GM12874 (cell line): ENCODE results near the gene GDF2.

Experiments used
- TF ChIP-seq, protein P1 (sequence below): IDR thresholded peaks from 2 replicates; pipeline ENCODE4 v1.5.1; 2011; ENCODE audit warnings: low read depth, mild to moderate bottlenecking, control low read depth, low read length, moderate library complexity; ENCODE audit not compliant: insufficient read depth

The GDF2 gene

GRCh38 chr10:47362199-47362598 lies 39.9 kb downstream of the GDF2 start:
- TF ChIP-seq, protein P1, sequence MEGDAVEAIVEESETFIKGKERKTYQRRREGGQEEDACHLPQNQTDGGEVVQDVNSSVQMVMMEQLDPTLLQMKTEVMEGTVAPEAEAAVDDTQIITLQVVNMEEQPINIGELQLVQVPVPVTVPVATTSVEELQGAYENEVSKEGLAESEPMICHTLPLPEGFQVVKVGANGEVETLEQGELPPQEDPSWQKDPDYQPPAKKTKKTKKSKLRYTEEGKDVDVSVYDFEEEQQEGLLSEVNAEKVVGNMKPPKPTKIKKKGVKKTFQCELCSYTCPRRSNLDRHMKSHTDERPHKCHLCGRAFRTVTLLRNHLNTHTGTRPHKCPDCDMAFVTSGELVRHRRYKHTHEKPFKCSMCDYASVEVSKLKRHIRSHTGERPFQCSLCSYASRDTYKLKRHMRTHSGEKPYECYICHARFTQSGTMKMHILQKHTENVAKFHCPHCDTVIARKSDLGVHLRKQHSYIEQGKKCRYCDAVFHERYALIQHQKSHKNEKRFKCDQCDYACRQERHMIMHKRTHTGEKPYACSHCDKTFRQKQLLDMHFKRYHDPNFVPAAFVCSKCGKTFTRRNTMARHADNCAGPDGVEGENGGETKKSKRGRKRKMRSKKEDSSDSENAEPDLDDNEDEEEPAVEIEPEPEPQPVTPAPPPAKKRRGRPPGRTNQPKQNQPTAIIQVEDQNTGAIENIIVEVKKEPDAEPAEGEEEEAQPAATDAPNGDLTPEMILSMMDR, result no peak

DNA sequence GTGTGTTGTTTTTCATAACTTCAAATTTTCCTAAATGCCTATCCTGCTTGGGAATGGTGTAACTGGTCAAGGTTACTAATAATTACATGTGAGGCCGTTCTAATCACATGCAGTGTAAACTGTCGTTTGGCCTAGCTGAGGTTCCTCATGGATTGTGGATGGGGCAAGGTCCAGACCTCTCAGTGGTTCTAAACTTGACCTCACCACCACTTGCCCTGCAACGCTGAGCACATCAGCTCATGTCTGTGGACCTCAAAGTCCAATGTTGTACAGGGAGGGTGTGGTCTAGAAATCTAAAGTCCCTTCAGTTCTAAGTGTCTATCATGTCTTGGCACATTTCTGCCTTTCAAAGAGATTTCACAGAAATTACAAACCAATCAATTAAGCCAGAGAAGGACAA lies 41.5 kb downstream of the GDF2 start:
- TF ChIP-seq, protein P1, result no peak

DNA sequence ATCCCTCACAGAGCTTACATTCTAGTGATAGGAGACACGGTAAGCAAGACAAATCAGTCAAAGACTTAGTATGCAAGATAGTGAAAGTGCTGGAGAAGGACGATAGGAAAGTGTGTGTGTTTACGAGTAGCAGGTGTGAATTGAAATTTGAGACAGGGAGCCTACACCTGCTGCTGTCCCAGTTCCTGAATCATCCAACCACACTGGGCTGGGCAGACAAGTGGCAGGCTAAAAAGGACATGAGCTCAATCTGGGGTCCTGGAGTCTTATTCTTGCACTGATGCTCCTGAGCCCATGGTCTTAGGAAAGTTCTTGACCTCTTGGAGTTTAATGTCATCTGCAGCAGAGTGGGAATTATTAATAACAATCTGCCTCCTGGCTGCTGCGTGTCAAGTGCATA lies 42.1 kb downstream of the GDF2 start:
- TF ChIP-seq, protein P1, result no peak

DNA sequence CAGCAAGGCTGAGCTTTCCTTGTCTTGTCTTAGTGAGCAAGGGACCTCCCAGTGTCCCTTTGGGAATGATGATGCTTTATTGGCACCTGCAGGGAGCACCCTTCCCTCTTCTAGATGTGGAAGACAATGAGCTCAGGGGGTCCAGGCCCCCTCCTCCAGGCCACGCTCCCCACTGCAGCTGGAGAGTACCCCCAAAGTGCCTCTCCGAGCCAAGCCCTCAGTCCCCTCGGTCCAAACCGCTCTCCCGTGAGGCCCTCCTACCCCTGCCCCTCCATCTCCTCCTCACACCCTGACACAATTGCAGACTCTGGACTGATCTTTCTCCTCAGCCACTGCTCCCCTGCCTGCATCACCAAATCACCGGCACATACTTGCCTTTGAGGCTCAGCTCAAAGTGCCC lies 42.7 kb downstream of the GDF2 start:
- TF ChIP-seq, protein P1, result no peak

- TF ChIP-seq, protein P1, result no peak
Measured at GRCh38 chr10:47365431-47366180, 43.4 kb downstream of the GDF2 start.

DNA sequence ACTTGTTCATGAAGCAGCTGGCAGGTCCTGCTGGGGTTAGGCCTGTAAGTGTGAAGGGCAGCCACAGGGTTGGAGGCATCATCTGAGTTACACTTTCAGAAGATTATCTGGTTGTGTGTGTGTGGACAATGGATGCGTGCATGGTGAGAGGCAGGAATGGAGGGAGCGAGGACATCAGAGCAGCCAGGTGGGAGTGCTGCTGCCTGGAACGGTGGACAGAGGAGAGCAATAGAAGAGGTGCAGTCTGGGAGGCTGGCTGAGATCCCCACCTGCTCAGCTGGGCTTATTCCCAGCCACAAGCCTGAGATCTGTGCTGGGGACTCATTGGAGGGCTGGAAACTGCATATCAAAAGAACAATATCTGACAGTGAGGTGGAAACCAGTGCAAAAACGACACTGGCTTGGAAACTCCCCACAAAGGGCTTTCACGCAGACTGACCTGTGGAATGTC lies 44.0 kb downstream of the GDF2 start:
- TF ChIP-seq, protein P1, result no peak

DNA sequence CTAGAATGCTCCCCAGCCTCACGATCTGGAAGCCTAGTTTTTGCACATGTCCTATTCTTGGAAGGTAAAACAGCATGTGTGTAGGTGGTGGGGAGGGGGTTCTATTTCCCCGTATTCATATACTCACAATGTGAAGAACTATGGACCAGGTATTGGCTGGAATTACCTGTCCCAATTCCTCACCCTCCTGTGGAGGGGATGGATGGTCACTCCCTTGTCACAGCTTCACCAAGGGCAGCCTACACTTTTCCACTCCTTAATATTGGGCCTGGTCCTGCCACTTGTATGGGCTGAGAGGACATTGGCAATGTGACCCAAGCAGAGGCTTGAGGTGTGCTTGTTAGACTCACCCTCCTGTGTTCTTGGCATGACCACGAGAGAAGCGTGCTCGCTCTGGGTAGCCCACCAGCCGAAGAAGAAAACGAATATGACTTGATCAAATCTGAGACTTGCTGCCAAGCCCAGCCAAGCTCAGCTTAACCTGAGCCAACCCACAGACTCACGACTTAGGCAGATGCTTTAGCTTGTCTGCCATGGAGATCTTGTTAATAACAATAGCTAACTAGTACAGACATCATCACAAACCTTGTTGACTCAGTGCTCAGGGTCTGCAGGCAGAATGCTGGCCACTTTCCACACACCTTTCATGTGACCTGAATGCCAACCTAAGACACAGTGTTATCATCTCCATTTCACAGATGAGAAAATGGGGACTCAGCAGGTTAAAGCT lies 44.6 kb downstream of the GDF2 start:
- TF ChIP-seq, protein P1, result no peak
